HTERT RPE-1 (cell line): ENCODE measurements around the gene GAK.
"Not testable (repeated sequence)": the region's sequence is repeated elsewhere in the genome, so short reads cannot be mapped to it uniquely, and the experiment has no call there.

ENCODE experiments used
- in situ Hi-C: fragments of 300-500 bp; cut with MboI; formaldehyde crosslinking; loops from 4 replicates; pipeline ENCODE4 v1.14.3; 2020; ENCODE audit warnings: low sequenced_read_pairs

The GAK gene

DNA sequence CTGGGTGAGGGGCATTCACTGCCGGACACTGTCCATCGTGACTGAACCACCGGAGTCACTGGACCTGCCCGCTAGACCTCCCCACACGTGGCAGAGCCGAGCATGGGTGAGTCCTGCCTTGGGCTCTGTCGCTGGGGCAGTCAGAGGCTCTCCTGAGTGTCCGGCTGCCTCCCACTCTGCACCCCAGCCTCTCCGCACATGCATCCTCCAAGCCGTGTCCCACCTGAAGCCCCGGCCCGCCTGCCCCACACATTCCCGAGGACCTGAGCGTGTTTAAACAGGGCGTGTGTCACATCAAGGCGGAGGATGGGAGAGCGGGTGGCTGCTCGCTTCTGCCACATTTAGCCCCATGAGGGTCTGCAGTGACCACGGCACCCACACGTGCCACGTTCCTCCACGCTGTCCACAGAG, 110.9 kb downstream of the GAK start:
- in situ Hi-C loops = no loop called here

GRCh38 chr4:820230-821172, 111.6 kb downstream of the GAK start:
- in situ Hi-C loops = no loop called here

DNA sequence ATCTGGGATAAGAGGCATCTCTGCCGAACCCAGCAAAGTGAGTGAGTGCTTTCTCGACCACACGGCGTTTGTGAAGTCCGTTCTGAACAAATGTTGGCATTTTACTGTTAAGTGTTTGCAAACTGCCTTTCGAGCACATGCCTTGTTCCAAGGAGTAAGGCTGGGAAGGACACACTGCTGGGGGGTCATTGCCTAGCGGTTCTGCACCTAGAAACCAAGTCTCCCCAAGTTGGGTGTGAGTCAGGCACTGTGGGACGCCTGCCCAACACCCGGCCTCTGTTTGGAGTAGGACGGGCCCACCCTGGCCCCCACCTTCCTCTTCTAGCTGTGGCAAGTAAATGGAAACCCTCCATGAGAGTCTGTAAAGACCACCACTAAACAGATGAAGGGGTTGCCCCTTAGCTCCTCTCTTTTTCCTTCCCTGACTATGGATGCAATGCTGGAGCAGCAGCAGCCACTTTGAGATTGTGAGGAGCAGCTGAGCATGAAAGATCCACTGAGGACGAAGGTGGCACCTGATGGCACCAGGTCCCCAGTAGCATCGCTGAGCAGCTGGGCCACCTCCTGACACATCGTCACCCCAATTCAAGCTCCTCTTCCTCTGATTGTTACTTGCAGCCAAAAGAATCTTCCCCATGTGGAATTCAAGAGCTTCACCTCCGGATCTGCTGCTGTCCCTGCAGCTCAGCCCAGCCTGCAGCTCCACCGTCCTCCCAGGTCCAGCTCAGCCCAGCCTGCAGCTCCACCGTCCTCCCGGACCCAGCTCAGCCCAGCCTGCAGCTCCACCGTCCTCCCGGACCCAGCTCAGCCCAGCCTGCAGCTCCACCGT, 112.5 kb downstream of the GAK start:
- in situ Hi-C loops = no loop called here

GRCh38 chr4:818106-818921, 113.8 kb downstream of the GAK start:
- in situ Hi-C loops = no loop called here

- in situ Hi-C loops = no loop called here
These were observed 116.5 kb downstream of the GAK start for GRCh38 chr4:815464-816146.

- in situ Hi-C loops = no loop called here
These were observed 117.7 kb downstream of the GAK start for GRCh38 chr4:814312-814850.

DNA sequence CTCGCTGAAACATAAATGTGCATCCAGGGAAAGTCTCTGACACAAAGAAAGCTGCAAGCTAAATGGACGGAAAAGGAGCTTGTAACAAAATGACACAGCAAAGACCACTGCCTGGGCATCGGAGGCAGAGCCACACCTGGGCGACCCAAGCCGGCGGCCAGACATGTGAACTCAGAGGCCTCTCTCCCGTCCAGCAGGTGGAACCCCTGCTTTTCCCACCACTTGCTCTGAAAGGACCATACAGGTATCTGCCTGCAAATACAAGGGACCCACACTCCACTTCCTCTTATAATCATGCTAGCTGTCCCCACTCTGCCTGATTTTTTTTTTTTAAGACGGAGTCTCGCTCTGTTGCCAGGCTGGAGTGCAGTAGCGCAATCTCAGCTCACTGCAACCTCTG, 118.2 kb downstream of the GAK start:
- in situ Hi-C loops = no loop called here

DNA sequence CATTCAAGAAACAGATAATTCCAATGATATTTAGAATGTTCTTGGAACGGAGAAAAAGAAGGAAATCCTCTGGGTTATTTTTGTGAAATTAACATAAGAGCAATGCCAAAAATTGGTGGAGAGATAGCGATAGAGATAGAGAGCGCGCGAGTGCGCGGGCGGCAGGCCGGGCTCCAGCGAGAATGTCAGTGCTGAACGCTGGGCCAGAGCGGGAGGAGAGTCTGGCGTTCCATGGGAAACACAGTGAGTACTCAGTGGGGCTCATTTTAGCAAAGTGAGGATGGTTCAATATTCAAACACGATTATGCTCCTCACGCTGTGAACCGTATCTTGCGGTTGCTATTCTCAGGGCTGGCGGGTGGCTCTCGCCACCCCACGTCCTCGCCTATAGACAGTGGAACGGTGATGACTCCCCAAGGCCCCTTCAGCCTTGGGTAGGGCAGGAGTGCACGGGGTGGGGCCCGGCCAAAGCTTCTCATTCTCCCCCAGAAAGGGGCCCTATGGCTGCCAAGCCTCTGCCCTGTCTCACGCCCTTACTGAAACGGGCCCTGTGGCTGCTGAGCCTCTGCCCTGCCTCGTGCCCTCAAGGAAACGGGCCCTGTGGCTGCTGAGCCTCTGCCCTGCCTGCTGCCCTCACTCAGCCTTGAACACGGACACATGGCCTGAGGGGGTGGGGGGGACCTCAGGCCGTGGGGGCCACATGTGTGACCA, 123.1 kb downstream of the GAK start:
- in situ Hi-C loops = no loop called here

DNA sequence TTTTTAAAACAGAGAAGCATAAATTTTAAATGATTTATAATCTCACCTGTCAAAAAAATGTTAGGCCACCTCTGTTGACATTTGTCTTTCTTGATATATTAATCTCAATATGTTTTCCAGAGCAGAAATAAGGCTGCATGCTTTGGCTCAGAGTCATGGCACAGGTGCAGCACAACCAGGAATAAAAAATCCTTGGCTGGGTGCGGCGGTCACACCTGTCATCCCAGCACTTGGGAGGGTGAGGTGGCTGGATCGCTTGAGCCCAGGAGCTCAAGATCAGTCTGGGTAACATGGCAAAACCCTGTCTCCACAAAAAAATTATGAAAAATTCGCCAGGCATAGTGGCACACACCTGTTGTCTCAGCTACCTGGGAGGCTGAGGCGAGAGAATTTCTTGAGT, 124.3 kb downstream of the GAK start:
- in situ Hi-C loops = no loop called here

GRCh38 chr4:806979-807378, 125.1 kb downstream of the GAK start:
- in situ Hi-C loops = not testable (repeated sequence)

- in situ Hi-C loops = no loop called here
These were observed 127.3 kb downstream of the GAK start for GRCh38 chr4:804804-805203.

DNA sequence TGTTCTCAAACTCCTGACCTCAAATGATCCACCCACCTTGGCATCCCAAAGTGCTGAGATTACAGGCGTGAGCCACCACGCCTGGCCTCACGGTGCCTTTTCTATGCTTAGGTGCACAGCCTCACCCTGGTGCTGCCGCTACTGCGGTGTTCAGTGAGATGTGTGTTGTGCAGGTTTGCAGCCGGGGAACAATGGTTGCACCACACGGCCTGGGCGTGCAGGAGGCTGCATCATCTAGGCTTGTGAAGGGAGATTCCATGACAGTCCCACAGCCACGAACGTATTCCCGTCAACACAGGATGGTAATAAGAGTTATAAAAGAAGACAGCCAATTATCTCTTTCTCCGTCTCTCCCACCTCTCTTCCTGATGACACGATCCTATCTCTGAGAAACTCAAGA, 128.2 kb downstream of the GAK start:
- in situ Hi-C loops = no loop called here

GRCh38 chr4:801436-802124, 130.5 kb downstream of the GAK start:
- in situ Hi-C loops = no loop called here
